ENCODE data around the gene MRPS22.

GRCh38 chr3:139353920-139354556 lies 10.2 kb downstream of the MRPS22 start:
- TF ChIP-seq, protein P1, sequence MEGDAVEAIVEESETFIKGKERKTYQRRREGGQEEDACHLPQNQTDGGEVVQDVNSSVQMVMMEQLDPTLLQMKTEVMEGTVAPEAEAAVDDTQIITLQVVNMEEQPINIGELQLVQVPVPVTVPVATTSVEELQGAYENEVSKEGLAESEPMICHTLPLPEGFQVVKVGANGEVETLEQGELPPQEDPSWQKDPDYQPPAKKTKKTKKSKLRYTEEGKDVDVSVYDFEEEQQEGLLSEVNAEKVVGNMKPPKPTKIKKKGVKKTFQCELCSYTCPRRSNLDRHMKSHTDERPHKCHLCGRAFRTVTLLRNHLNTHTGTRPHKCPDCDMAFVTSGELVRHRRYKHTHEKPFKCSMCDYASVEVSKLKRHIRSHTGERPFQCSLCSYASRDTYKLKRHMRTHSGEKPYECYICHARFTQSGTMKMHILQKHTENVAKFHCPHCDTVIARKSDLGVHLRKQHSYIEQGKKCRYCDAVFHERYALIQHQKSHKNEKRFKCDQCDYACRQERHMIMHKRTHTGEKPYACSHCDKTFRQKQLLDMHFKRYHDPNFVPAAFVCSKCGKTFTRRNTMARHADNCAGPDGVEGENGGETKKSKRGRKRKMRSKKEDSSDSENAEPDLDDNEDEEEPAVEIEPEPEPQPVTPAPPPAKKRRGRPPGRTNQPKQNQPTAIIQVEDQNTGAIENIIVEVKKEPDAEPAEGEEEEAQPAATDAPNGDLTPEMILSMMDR (IDR thresholded peaks at IDR 0.05; ENCODE audit: extremely low read depth in 1 of 2, insufficient read depth in 1 of 2, low read depth in 1 of 2, low read length in 2 of 2) = peak; percentile 69 to 77
- no peak for TF ChIP-seq POLR2A (IDR thresholded peaks at IDR 0.05; ENCODE audit: low read depth, low read length)
- TF ChIP-seq EZH2 (IDR thresholded peaks at IDR 0.05; ENCODE audit: borderline replicate concordance, low read depth, low read length, severe bottlenecking) = no peak
- no peak for TF ChIP-seq POLR2AphosphoS5 (IDR thresholded peaks at IDR 0.05; ENCODE audit: insufficient read depth, low read depth, low read length)
- TF ChIP-seq, protein P2, sequence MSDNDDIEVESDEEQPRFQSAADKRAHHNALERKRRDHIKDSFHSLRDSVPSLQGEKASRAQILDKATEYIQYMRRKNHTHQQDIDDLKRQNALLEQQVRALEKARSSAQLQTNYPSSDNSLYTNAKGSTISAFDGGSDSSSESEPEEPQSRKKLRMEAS (IDR thresholded peaks at IDR 0.05; ENCODE audit: insufficient read depth, insufficient read length) = no peak
- TF ChIP-seq GATA2 (IDR thresholded peaks at IDR 0.05; ENCODE audit: insufficient read depth, insufficient read length, low read depth, low read length) = no peak
- no peak for TF ChIP-seq MYC (IDR thresholded peaks at IDR 0.05; ENCODE audit: low read depth, low read length)
- TF ChIP-seq JUN (IDR thresholded peaks at IDR 0.05; ENCODE audit: borderline replicate concordance, insufficient read depth, insufficient read length, low read depth) = no peak

All from endothelial cell of umbilical vein (primary cell).